SU-DHL-6 (cell line): ENCODE data around the gene CIB1.

ENCODE experiments used
- CTCF ChIP-seq: fragments of 200-600 bp; sonication (generic); IDR thresholded peaks from one replicate; pipeline ENCODE4 v1.5.1; 2017; ENCODE audit warnings: antibody characterized with exemption, mild to moderate bottlenecking, low read length, moderate library complexity; ENCODE audit not compliant: insufficient read depth, poor library complexity, severe bottlenecking
- EZH2phosphoT487 ChIP-seq: fragments of 200-600 bp; sonication (generic), shearing (Covaris generic); conservative IDR thresholded peaks from 2 replicates; pipeline ENCODE4 v1.6.1; 2018; ENCODE audit warnings: mild to moderate bottlenecking, antibody characterized with exemption, low read length, moderate library complexity, mixed read lengths

- TF ChIP-seq CTCF (no peak), EZH2phosphoT487 (no peak)
Measured at GRCh38 chr15:90264671-90265070, 30.9 kb upstream of the CIB1 start.
